Stimulated activated CD4-positive, alpha-beta T cell treated with anti-CD3 and anti-CD28 coated beads, TNF-alpha, amount 100 ng/mL, for 48 hours (primary cell): ENCODE results near the gene FUT6.

Source experiments
- DNase-seq, 3 donors: peaks; one replicate each; pipeline ENCODE4 v3.0.0-alpha.2; 2020; ENCODE audit warnings: low read depth in 3 of 3

FUT6 gene

GRCh38 chr19:5805462-5806132, 33.9 kb downstream of the FUT6 start:
- DNase-seq = peak in 2 of 3 donors; percentile 47 to 62

GRCh38 chr19:5804516-5805461, 34.7 kb downstream of the FUT6 start, which contains the start of gene NRTN:
Gene NRTN (plus strand): TSS chr19:5805067. CDS start chr19:5824166, 19,099 bp downstream.
- DNase-seq = no peak

GRCh38 chr19:5803752-5804515, 35.6 kb downstream of the FUT6 start:
- DNase-seq = peak; percentile 91 to 94 (median 92)

GRCh38 chr19:5803441-5803751, 36.1 kb downstream of the FUT6 start:
- DNase-seq = no peak

GRCh38 chr19:5801796-5802619, 37.5 kb downstream of the FUT6 start:
- DNase-seq = no peak

- no peak for DNase-seq
Measured at GRCh38 chr19:5800361-5801270, 38.9 kb downstream of the FUT6 start.

- no peak for DNase-seq
Measured at GRCh38 chr19:5799247-5800241, 40.0 kb downstream of the FUT6 start.

- no peak for DNase-seq
Measured at GRCh38 chr19:5798244-5798643, 41.3 kb downstream of the FUT6 start.

GRCh38 chr19:5795382-5795919, 44.1 kb downstream of the FUT6 start:
- DNase-seq = no peak

DNA sequence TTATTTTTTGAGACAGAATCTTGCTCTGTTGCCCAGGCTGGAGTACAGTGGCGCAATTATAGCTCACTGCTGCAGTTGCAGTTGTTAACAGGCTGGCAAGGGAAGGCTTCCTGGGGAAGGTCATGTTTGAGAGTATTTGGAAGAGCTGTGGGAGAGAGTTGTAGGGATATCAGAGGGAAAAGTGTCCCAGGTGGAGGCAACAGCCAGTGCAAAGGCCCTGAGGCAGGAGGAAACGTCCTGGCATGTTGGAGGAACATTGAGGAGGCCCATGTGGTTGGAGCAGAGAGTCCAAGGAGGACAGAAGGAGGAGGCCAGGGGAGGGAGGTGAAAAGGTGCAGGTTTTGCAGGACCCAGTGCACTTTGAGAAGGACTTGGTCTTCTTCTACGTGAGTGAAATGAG, 46.3 kb downstream of the FUT6 start:
- DNase-seq = no peak

DNA sequence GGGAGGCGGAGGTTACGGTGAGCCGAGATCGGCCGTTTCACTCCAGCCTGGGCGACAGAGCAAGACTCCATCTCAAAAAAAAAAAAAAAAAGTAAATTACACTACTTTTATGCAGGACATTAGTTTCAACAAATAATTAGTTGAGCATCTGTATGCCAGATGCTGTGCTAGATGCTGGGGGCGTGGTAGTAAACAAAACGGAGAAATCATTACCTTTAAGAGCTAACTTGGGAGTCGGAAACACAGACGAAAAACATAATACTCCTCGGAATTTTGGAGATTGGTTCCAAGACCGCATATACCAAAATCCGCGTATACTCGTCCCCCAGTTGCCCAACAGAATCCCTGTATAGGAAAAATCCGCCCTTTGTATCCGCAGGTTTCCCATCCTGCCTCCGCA, 47.3 kb downstream of the FUT6 start:
- DNase-seq = no peak

- peak; percentile 93 to 98 (median 96) for DNase-seq
Measured at GRCh38 chr19:5790559-5791520, 48.7 kb downstream of the FUT6 start, which contains the start of gene DUS3L. Gene DUS3L (minus strand): TSS chr19:5791163. CDS start chr19:5791141, 22 bp downstream.

GRCh38 chr19:5789886-5790558, 49.5 kb downstream of the FUT6 start:
- DNase-seq = no peak

DNA sequence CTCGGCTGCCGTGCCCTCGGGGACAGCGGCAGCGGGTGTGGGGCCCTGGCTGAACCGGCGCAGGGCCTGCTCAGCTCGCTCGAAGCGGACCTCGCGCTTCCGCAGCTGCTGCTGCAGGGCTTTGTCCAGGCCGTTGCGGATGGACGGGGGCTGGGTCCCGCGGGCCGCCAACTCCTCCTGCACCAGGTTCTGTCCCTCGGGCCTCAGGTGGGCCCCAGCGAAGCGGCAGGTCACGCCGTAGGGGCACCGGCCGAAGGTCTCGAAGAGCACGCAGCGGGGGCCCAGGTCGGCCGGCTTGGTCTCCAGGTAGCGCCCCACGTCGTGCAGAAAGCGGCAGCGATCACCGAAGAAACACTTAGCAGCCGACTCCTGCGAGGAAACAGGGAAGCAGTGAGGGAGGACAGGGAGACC, 50.1 kb downstream of the FUT6 start:
- no peak for DNase-seq

GRCh38 chr19:5788422-5788821, 51.1 kb downstream of the FUT6 start:
- DNase-seq = no peak

DNA sequence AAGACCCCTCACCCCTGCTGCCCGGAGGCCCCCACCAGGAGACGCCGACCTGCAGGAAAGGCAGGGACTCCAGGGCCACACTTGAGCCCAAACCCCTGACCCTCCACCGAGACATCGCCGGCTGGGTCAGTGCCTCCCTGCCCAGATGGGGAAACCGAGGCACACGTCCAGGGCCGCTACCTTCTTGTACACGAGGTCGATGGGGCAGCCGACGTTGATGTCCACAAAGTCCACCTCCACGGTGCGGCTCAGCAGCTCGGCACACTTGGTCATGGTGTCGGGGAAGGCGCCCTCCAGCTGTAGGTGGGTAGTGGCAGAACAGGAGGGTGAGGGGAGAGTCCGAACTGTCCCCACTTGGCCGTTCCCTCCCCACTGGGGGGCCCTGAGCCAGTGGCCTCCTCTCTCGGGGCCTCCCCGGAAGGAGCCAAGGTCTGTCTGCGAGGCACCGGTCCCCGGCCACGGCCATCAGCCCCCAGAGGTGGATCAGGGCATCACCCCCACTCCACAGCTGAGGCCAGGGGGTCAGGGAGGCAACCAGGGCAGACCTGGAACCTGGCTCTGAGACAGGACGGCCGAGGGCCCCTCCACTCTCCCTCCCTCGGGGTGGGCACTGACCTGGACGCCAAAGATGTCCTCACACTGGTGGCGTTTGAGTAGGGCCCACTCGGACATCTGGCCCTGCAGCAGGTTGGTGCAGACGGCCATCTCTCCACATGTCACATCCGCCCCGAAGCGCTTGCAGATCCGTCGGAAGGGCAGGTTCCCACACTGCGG, 51.9 kb downstream of the FUT6 start:
- DNase-seq = no peak
